ENCODE data around the gene SCN8A.
"Not testable (repeated sequence)": the region's sequence is repeated elsewhere in the genome, so short reads cannot be mapped to it uniquely, and the experiment has no call there.

The SCN8A gene

GRCh38 chr12:51817027-51817953, 226.3 kb downstream of the SCN8A start:
- no peak for DNase-seq (ENCODE audit: low read depth)

- no peak for DNase-seq (ENCODE audit: low read depth)
Observed at GRCh38 chr12:51818086-51818485, 227.1 kb downstream of the SCN8A start.

- no peak for DNase-seq (ENCODE audit: low read depth)
Observed at GRCh38 chr12:51818566-51819300, 227.7 kb downstream of the SCN8A start.

GRCh38 chr12:51819736-51820525, 228.9 kb downstream of the SCN8A start:
- DNase-seq (ENCODE audit: low read depth): no peak

- DNase-seq (ENCODE audit: low read depth): peak; percentile 56
Observed at GRCh38 chr12:51820526-51821439, 229.8 kb downstream of the SCN8A start.

GRCh38 chr12:51821440-51822260, 230.6 kb downstream of the SCN8A start:
- no peak for DNase-seq (ENCODE audit: low read depth)

- DNase-seq (ENCODE audit: low read depth): no peak
Observed at GRCh38 chr12:51822261-51822616, 231.2 kb downstream of the SCN8A start.

GRCh38 chr12:51822956-51823355, 231.9 kb downstream of the SCN8A start:
- DNase-seq (ENCODE audit: low read depth): no peak

GRCh38 chr12:51823875-51824565, 233.0 kb downstream of the SCN8A start:
- DNase-seq (ENCODE audit: low read depth): no peak

GRCh38 chr12:51825216-51825615, 234.2 kb downstream of the SCN8A start:
- no peak for DNase-seq (ENCODE audit: low read depth)

- no peak for DNase-seq (ENCODE audit: low read depth)
Observed at GRCh38 chr12:51826881-51827280, 235.8 kb downstream of the SCN8A start.

GRCh38 chr12:51827925-51828818, 237.1 kb downstream of the SCN8A start:
- no peak for DNase-seq (ENCODE audit: low read depth)

- DNase-seq (ENCODE audit: low read depth): no peak
Observed at GRCh38 chr12:51829011-51829481, 238.0 kb downstream of the SCN8A start.

GRCh38 chr12:51829641-51830040, 238.6 kb downstream of the SCN8A start:
- DNase-seq (ENCODE audit: low read depth): no peak

- not testable (repeated sequence) for DNase-seq (ENCODE audit: low read depth)
Observed at GRCh38 chr12:51831817-51832216, 240.8 kb downstream of the SCN8A start.

GRCh38 chr12:51832354-51833107, 241.5 kb downstream of the SCN8A start:
- DNase-seq (ENCODE audit: low read depth): no peak

GRCh38 chr12:51833448-51834227, 242.6 kb downstream of the SCN8A start:
- DNase-seq (ENCODE audit: low read depth): no peak

Measured in T-helper 22 cell (primary cell).